ENCODE results near the gene CMTM4.

The CMTM4 gene

GRCh38 chr16:66676599-66676998 is 19.9 kb downstream of the CMTM4 start:
- DNase-seq, result no peak

- DNase-seq, result no peak
These were observed 22.9 kb downstream of the CMTM4 start for GRCh38 chr16:66673691-66674090.

- DNase-seq, result no peak
These were observed 25.7 kb downstream of the CMTM4 start for GRCh38 chr16:66670691-66671388.

GRCh38 chr16:66668777-66669444 is 27.6 kb downstream of the CMTM4 start:
- DNase-seq, result no peak

- DNase-seq, result no peak
These were observed 28.6 kb downstream of the CMTM4 start for GRCh38 chr16:66667944-66668343.

DNA sequence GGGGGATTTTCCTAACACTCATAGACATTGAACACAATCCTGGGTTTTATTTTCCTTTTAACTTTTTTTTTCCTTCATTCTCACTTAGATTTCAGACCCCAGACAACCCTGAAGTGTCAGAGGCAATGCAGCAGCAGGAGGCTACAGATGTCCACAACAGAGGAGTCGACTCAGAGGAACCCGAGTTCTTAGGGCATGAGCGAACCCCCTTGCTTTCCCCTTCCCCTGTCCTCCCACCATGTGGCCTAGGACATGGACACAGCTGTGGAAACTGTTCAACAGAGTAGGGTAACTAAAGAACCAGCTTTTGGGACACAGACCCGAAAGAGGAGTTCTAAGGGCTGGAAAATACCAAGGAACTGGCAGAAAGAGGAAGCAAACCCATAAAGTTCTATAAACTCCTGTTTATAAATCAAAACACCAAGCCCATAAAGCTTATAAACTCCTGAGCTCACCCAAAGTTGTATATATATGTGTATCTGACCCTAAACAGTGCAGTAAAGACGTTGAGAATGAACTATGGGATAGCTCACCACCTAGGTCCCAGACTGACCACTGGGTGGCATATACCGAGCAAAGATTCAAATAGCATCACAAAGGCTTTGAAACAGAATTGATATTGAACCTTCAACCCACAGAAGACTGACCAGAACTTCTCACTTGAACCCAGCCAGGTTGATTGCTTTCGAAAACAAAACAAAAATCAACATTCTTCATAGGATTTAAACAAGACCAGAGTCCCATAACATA is 33.9 kb downstream of the CMTM4 start:
- DNase-seq, result peak in 16 of 56 donors; percentile 4 to 43 (median 17)

GRCh38 chr16:66661671-66662346 is 34.7 kb downstream of the CMTM4 start:
- DNase-seq, result peak in 3 of 56 donors; percentile 6 to 9 (median 7)

- DNase-seq, result no peak
These were observed 35.4 kb downstream of the CMTM4 start for GRCh38 chr16:66661210-66661560.

GRCh38 chr16:66660422-66661209 is 35.9 kb downstream of the CMTM4 start:
- peak in 46 of 56 donors; percentile 5 to 69 (median 36) for DNase-seq

DNA sequence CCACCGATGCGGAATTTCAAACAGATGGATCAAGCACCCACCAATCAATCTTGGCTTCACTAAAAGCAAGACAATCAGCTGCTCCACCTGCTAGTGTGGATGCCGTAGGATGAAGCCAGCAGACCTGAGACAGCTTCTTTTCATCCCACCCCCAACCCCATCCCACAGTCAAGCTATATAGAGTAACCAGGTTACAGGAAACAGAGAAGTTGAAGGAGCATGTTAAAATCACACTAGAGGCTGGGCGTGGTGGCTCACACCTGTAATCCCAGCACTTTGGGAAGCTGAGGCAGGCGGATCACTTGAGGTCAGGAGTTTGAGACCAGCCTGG is 37.7 kb downstream of the CMTM4 start:
- peak in 4 of 56 donors; percentile 11 to 24 (median 12) for DNase-seq

- no peak for DNase-seq
These were observed 38.2 kb downstream of the CMTM4 start for GRCh38 chr16:66658143-66658859.

DNA sequence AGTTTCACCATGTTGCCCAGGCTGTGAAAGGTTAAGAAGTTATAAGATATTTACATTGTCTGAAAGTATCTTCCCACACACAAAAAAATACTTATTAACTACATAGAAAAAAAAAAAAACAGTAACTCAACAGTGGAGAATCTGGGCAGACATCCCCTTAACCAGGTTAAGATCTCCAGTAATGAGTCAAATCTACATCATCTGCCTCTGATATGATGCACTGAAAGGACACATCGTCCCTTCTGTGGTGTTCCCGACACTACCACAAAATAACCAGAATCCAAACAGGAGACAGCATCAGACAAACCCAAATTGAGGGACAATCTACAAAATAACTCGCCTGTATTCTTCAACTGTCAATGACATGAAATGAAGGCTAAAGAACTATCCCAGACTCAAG is 40.0 kb downstream of the CMTM4 start:
- no peak for DNase-seq

- no peak for DNase-seq
These were observed 42.8 kb downstream of the CMTM4 start for GRCh38 chr16:66653581-66654350.

GRCh38 chr16:66652661-66653360 is 43.7 kb downstream of the CMTM4 start:
- DNase-seq, result no peak

DNA sequence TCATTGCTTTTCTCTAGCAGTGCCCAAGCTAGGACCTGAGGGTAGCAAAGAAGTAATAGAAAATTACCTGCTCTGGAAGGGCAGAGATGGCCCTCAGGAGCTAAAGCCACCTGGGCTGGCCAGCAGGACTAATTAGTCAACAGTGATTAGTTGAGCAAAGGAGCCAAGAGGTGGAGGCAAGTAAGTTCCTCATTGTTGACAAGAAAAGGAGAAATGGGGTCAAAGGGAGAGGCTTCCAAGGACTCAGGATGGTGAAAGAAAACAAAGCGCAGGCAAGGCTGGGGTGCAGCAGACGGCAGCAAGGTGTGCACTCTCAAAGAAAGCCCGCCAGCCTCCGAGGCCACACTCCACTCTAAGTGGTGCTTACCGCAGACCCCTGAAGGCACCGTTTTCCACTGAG is 44.6 kb downstream of the CMTM4 start:
- no peak for DNase-seq

DNA sequence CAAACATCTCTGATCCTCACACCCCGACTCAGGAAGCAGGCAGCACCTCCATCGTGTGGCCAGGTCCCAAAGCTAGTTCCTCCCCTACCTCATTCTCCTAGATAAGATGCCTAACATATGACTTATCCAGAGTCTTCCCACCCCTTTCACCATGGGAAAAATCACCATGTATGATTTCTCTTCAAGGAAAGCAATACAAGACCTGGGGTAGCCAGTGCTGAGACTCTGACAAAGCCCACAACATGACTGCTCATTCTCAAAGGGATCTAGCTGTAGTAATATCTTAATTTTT is 45.1 kb downstream of the CMTM4 start:
- DNase-seq, result no peak

GRCh38 chr16:66650707-66651473 is 45.7 kb downstream of the CMTM4 start:
- peak in 54 of 56 donors; percentile 20 to 94 (median 73) for DNase-seq

DNA sequence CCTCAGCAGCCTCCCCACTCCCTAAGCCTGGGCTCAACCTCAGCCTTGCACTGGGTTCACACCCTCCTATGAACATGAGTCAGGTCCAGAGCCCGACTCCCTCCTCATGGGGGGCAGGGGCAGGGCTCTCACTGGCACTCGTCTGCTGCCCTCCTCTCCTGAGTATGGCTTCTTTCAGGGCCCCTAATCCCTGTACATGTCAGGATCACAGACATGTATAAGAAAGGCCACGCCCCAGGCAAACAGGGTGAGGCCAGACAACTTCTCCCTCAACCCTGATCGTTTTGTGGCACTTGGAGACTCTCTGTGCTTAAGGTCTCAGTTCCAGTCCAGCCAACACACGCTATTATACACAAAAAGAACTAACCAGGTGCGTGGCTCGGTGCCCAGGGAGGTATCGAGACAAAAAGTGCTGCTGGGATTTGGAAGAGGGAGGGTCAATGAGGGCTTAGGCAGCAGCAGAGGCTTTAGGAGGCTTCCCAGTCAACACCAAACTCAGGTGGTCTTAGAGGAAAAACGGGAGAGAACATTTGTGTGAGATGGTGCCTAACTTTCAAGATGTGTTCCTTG is 46.8 kb downstream of the CMTM4 start:
- DNase-seq, result no peak

Data from nucleus accumbens (tissue), 56 donors.